OCI-LY3 (cell line): ENCODE results near the gene ANK3.

Source experiments
- EZH2phosphoT487 ChIP-seq: fragments of 200-600 bp; shearing (Covaris generic); IDR thresholded peaks from 2 replicates; pipeline ENCODE4 v1.6.1; 2018; ENCODE audit warnings: antibody characterized with exemption, mixed run types, low read depth
- TF ChIP-seq, protein P1 (sequence below): fragments of 200-600, 300-600 bp; sonication (generic); IDR thresholded peaks from 2 replicates; pipeline ENCODE4 v1.5.1; 2014; ENCODE audit warnings: antibody characterized with exemption, low read length, low read depth

DNA sequence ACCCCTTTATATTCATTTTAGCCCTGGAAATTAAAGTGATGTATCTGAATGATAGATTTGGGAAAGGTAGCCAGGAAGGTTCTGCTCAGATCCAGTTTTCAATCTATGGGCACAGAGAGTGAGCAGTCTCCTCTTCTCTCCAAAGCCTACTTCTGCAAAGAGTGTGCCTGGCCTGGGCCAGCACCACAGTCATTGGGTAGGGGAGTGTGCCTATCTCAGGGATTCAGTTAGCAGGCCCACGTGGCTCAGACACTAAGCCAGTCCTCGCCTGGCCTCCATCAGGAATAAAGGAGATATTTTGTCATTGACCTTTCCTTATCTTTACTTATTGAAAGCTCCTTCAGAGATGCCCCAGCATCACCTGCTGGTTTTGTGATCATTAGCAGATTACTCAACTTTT is 267.5 kb downstream of the ANK3 start:
- TF ChIP-seq, protein P1, sequence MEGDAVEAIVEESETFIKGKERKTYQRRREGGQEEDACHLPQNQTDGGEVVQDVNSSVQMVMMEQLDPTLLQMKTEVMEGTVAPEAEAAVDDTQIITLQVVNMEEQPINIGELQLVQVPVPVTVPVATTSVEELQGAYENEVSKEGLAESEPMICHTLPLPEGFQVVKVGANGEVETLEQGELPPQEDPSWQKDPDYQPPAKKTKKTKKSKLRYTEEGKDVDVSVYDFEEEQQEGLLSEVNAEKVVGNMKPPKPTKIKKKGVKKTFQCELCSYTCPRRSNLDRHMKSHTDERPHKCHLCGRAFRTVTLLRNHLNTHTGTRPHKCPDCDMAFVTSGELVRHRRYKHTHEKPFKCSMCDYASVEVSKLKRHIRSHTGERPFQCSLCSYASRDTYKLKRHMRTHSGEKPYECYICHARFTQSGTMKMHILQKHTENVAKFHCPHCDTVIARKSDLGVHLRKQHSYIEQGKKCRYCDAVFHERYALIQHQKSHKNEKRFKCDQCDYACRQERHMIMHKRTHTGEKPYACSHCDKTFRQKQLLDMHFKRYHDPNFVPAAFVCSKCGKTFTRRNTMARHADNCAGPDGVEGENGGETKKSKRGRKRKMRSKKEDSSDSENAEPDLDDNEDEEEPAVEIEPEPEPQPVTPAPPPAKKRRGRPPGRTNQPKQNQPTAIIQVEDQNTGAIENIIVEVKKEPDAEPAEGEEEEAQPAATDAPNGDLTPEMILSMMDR = no peak
- no peak for TF ChIP-seq EZH2phosphoT487
